GM21390 (cell line): Measurements from ENCODE around the gene PTPA.

Experiments used
- ATAC-seq: cut with Tn5 transposase; IDR thresholded peaks from one replicate; pipeline ENCODE4 v1.9.1; 2021; ENCODE audit not compliant: unreplicated experiment

The PTPA gene

DNA sequence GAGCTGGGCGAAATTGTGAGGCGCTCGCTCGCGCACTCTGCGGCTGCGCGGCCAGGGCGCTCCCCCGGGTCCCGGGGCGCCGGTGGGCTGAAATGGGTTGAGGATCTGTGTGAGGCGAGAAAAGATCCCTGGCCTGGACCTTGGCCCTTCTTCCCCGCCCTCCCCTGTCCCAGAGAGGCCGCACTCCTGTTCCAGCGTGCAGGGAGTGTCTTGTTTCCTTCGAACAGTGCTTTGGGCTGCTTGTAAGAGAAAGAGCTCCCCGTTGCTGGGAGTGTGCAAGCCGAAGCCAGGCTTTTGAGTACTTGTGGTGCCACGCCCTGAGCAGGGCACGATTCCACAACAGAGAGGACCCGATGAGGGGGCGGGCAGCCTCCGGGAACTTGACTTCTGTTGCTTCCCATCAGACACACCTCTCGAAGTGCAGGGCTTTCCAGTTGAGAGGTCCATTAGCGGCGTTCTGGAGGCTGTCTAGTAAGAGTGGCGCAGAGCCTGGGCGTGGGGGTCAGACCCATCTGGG, 29.8 kb upstream of the PTPA start:
- no peak for ATAC-seq

DNA sequence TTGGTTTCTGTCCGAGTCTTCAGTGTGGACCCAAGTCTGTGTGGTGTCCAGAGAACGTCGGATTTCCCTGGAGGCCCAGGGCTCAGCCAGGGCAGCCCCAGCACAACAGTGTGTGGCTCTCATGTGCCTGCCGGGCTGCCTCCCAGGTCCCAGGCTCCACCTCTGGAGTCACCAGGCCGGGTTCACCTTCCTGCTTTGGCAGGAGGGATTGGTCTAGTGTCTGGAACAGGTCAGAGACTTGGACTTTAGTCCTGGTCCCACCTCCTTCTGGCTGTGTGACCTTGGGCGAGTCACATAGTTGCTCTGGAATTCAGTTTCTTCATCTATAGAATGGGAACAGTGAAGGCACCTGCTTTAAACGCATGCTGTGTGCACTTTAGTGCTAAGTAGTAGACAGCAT, 27.1 kb upstream of the PTPA start:
- no peak for ATAC-seq

DNA sequence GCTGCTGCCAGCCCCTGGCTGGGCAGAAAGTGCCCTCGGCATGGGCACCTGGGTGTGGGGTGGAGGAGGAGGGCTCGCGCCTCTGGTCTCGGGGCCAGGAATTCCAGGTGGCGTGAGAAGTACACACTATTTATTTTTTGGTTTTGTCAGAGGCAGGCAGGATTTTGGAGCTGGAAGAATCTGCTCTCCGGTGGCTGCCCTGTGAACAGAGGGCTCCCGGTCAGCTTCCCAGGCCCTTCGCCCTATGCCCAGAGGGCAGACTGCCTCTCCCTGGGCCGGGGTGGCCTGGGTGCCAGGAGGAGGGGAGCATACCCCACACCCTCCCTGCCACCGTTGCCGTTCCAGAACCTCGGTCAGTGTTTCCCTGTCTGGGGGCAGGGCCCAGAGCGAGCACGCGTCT, 22.0 kb upstream of the PTPA start:
- ATAC-seq = no peak

DNA sequence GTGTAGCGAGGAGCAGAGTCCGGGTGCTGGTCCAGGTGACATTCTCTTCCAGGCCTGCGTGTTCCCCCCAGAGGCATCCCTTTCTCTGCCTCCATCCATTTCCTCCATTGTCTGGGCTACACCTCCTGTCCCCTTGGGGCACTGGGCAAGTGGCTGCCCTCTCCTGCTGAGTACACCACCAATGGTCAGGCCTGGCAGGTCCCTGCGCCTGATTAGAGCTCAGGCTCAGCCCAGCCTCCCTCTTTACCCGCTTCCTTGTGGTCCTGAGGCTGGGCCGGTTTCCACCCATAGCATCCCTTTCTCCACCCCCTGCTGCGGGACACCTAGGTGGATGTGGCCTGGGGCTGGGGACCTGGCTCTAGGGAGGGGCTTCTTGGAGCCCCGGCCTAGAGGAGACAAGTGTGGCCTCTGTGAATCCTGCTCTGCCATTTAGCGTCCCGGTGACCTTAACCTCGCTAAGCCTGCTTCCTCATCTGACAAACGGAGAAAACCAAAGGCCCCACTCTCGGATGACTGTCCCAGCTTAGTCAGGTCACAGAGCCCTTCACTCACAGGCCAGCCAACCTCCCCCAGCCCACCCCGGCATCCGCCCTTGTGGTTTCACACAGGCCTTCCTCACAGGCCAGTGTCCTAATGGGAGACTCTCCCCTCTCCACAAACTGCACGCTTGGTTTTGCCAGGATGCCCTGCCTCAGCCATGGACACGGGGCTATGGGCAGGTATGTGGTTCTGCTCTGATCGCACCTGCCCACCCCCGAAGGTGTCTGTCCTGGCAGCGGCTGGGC, 17.4 kb upstream of the PTPA start:
- no peak for ATAC-seq

DNA sequence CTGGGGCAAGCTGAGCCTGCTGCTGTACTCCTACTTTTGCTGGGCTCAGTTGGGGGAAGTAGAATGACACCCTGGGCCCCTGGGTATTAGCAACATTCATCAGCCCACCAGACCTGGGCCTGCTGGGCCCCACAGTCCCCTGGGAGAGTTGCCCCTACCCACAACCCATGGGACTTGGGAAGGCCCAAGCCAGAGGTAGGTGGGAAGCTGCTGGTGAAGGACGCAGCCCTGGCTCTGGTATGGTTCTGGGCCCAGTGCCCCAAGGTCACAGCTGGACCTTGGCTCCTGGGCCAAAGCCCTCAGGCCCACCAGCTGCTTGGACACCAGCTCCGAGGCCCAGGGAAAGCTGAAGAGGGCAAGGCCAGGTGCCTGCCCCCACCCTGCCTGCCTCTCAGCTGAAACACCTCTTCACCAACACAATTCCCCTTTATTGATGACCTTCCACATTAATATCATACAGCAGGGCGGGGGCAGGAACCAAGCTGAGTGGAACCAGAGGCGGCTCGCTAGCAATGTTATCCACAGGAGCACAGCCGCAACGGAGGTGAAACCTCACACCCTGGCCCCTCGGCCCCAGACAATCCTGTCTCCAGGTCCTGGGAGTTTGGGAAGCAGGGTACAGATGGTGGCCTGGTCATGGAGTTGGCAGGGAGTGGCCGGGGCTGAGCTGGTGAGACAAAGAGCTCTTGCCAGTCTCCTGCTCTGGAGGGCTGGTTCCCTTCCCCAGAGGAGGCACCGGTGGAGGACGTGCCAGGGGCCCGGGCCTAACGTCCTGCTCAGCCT, 16.6 kb upstream of the PTPA start:
- ATAC-seq = no peak

DNA sequence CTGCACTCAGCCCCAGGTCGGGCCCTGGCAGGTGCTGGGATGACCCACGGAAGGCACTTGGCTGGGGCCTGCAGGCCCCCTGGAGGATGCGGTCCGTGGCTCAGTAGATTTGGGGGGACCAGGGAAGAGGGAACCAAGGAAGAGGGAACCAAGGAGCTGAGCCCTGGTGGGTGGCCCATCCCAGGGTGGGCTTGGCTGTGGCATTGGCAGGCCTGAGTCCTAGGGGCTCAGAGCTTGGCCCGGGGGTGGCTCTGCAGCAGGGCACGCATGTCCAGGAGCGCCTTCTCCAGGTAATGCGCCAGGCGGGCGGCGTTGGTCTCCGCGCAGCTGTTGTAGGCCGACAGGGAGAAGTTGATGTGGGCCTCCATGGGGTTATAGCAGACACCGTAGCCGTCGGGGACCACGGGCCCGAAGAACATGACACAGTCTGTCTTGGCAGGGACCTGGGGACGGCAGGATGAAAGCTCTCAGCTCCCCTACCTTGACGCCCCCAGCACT, 16.0 kb upstream of the PTPA start:
- no peak for ATAC-seq

DNA sequence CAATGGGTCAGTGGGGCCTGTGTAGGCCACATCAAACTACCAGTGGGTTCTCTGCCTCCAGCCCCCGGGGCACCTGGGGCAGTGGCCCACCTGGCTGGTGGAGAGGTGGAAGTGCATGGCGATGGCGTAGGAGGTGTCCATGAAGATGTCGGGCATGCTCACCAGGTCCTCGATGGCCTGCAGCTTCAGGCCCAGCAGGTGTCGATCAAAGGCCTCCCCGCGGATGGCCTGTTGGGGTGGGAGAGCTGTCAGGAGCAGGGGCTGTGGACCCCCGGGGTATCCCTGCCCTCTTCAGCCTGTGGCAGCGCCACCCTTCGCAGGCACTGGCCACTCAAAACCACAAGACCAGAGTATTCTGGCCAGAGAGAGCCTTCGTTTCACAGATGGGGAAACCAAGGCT, 15.3 kb upstream of the PTPA start:
- no peak for ATAC-seq

DNA sequence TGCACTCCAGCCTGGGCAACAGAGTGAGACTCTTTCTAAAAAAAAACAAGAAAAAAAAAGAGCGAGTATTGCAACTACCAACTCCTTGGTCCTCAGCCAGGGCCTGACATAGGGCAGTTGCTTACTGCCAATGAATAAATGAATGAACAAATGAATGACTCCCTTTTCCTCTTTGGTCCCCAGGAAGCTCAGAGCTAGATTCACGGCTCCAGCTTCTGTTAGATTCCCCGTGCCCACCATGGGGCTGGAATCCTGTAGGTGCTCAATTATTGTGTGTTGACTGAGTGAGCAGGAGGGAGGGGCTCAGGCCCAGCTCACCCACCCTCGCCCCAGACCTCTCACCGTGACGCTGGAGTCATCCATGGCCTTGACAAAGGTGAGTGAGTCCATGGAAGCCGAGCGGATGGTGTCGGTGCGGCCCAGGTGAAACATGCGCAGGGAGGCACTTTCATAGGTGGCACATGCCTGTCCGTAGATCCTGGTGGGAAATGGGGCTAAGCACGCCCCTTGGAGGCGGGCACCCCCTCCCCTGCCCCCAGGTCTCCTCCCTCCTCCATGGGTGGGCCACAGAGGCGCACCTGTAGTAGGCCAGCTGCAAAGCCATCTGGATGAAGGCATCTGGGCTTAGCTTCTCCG, 13.4 kb upstream of the PTPA start:
- ATAC-seq = no peak

DNA sequence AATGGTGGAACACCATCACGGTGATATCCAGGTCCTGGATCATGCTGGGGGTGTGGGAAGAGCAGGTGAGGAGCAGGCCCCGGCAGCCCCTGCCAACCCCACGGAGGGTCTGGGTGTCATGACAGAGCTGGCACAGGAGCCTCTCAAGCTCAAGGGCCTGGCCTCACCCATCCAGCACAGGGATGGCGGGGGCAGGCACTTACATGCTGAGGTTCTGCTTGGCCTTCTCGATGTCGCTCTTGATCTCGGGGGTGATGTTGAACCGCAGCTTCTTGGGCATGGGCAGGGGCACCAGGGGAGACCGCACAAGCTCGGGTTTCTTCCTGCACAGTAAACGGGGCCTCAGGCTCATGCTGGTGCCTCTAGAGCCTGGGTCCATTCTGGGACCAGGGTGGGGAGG, 12.9 kb upstream of the PTPA start:
- no peak for ATAC-seq

DNA sequence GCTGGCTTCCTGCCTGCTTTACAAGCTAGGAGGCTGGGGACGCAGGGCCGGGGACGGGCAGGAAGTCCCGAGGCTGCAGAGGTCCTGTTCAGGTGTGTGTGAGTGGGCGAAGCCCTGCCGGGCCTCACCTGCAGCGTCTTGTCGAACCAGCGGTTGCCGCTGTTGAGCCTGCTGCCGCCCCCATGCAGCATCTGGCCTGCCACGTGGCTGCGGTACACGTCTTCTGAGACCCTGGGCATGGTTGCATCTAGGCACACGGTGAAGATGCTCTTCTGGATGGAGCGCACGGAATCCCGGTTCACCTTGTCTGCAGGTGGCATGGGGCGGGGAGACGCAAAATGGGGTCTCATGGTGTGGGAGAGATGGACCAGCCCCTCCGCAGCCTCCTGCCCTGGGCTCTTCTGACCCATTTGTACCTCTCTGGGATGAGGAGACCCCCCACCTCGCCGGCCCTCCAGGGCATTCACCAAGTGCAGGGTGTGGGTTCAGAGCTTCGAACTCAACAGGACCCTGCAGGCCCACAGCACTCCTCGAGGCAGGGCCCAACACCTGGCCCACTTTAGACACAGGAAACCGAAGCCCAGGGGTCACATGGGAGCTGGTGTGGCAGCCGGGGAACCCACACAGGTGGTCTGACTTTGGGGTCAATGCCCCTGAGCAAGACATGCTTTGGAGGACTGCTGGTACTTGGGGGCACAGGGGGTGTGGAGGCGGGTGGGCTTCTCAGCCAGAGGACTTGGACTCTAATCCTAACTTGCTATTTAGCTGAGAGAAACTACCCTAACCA, 10.6 kb upstream of the PTPA start:
- no peak for ATAC-seq

DNA sequence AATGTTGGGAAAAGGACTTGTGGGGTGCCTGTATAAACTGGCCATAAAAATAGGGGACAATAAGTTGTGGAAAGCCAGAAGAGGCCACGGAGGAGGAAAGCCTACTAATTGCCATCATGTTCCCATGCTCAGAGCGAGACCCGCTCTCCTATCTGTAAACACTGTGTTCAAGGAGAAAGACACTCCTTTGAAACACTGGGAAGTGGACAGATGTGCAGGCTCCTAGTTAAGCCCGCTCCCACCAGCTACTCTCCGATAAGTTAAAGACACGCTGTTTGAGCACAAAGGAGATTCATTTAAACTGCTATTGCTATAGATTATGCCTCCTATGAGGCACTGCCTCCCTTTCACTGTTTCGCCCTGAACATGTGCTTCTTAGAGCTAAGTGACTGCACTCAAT, 9.9 kb upstream of the PTPA start:
- ATAC-seq = no peak

DNA sequence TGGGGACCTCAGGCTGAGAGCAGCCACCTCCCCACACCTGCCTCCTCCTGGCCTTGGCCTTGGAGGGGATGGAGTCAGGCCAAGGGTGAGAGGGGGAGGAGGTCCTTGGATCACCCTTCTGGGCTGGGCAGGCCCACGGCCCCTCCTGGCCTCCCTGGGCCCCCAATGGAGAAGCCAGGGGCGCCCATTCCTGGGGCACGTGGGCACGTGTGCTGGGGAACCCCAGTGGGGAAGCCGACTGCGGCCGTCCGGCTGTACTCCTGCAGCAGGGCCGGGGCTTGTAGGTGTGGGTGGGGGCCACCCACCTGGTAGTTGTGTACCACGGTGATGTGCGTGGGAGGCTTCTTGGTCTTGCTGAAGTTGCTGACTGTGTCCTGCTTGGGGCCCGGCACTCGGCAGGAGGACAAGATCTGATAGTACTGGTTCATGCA, 9.1 kb upstream of the PTPA start:
- ATAC-seq = no peak

DNA sequence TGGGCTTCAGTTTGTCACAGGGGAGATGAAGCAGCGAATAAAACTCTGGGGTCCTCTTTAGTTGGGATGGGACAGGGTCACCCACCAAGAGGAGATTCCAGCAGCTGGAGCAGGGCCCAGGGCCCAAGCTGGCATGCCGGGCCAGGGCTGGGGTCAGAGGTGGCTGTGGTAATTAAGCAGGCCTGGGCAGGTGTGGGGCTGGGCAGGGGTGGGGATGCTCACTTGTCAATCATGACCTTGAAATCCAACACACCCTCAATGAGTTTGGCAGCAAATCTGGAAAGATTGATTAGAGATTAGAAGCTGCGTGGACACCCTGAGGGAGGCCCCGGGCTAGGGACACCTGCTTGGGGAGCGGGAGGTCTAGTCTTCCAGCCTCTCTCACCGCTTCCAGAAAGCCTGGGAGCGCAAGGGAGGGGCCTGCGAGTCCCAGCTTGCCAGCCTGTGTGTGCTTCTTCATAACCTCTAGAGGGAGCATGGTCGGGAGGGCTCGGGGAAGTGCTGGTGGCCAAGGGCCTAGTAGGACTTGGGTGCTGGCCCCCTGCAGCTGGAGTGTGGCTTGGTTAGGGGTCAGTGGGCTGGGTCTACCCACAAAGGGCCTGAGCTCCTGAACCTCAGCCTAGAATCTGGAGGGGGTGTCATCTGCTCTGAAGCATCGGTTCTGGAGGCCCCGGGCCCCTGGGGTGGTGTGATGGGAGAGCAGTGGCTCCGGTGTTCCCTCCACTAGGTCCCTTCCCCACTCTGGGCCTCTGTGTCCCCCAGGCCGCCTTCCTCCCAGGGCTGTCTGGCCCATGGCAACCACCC, 8.2 kb upstream of the PTPA start:
- no peak for ATAC-seq

DNA sequence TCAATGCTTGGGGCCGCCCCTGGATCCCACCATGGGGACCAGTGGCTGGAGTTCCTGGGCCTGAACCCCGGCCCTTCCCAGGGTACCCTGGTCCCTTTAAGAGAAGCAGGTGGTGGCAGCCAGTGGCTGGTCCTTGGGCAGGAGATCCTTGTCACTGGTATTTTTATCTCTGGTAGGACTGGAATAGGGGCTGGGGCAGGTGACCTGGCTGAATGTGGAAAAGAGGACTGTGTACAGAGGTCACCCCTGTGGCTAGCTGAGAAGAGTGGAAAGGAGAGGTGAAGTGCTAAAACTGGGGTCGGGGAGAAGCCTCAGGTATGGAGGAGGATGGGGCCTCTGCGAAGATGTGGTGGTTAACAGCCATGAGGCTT, 7.6 kb upstream of the PTPA start:
- no peak for ATAC-seq

DNA sequence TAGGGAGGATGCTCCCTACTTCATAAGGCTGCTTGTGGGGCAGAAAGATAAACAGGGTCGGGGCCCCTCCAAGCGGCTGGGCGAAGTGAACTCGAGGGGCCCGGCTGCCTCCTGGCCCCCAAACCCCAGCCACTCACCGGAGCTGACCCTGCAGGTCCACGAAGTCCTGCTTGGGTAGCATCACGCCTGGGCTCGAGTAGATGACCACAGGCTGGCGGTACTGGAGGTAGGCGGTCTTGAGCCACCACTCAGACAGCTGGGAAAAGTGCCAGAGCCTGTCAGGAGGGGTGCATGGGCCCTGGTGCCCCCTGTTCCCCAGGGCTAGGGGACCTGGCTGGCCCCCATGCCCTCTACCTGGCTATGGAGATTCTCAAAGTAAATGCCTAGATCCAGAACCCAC, 7.2 kb upstream of the PTPA start:
- ATAC-seq = no peak

DNA sequence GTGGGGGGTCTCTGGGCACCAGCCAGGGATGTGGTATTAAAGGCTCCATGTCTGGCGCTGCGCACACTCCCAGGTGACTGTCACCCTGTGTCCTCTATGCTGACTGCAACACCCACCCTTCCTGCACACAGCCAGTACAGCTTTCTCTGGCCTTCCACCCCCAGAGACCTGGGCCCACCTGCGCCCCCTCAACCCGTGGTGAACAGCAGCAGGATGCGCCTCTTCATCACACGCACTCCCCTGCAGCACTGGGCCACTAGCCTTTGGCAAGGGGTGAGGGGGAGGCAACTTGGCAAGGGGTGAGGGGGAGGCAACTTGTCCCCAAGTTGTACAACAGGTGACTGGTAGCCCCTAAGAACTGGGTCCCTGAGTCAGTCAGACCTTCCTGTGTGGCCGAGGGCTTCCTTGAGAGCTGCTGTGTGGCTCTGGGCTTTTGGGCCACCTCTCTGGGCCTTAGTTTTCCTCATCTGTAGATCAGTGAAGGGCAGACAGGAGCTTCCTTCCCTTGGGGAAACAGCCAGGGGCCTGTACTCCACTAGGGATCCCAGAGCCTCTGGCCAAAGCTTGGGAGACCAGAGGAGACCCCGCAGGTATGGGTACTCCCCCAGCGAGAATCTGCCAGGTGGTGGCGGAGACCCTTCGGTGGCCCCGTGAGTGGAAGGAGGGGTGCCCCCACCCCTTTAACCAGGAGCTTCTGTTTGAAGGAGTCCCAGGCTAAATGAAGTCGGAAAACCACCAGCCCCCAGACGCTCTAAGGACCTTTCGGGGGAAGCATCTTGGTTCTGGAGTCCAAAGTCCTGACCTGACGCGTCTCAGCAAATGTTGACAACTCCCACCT, 5.1 kb upstream of the PTPA start:
- no peak for ATAC-seq

DNA sequence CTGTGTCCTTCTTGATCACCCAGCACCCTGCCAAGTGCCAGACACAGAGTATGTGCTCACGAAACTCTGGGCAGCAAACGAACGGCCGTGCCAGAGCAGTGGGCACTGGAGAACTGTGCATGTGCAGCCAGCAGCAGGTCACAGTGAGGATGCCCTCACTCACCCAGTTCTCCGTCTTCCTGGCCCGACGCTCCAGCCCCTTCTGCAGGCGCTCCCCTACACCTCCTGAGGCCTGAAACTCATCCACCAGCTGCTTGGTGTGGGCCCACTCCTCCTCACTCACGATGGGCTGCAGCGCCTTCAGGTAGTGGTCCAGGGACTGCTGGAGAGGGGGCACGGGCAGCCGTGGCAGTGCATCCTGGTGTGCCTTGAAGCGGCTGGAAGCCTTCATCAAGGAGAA, 3.6 kb upstream of the PTPA start:
- no peak for ATAC-seq

DNA sequence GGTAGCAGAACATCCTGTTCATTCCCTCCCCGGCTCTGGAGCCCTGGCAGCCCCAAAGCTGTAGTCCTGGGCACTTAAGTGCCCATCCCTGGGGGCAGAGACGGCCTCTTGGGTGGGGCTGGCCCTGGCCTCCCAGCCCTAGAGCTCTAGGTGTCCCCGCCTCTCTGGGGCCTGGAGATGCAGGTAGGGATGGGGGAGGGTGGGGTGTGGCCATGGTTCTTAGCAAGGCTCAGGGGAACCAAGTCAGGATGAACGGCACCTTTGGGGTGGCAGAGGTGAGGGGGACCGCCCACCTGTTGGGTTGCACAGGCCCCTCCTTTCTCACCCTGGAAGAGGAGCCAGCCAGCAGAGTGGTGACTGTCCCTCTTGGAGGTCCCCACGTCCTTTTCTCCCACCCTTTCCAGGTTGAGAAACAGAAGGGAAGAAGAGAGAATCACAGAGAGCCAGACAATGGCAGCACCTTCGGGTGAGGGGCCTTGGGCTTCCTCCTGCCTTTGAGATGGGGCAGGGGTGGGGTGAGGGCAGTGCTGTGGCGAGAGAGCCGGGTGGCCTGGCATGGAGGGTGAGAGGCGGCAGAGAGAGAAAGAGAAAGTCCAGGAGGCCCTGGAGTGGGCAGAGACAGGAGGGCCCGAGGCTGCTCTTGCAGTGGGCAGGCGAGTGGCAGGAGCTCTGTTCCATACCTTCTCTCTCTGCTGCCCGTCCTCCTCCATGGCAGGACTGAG, 3.0 kb upstream of the PTPA start:
- no peak for ATAC-seq
